Uterus (tissue), 4 donors: ENCODE data around the gene CD5L. TPM values are rescaled to one million over a fixed set of nuclear protein-coding genes. Genes with fewer than 3 reads are reported as not detected.

Experiments
- DNase-seq, 2 donors: peaks; one replicate each; pipeline ENCODE4 v3.0.0-alpha.2; 2019 to 2020
- H3K27ac ChIP-seq, 2 donors: fragments of 200-600 bp; sonication (generic); 1 replicate in 1 of 2; 2 replicates in 1 of 2; pipeline ENCODE4 v1.5.1; 2016 to 2018
- H3K27me3 ChIP-seq, 2 donors: fragments of 200-600 bp; sonication (generic); one replicate each; pipeline ENCODE4 v1.5.1; 2018 to 2019; ENCODE audit warnings: control low read depth in 1 of 2
- H3K36me3 ChIP-seq, 2 donors: fragments of 200-600 bp; sonication (generic); one replicate each; pipeline ENCODE4 v1.5.1; 2019; ENCODE audit warnings: control low read depth in 1 of 2
- H3K4me1 ChIP-seq, 2 donors: fragments of 200-600 bp; sonication (generic); one replicate each; pipeline ENCODE4 v1.5.1; 2018 to 2019; ENCODE audit warnings: control low read depth in 1 of 2
- H3K4me3 ChIP-seq, 2 donors: fragments of 200-600 bp; sonication (generic); 1 replicate in 1 of 2; 2 replicates in 1 of 2; pipeline ENCODE4 v1.5.1; 2018 to 2019; ENCODE audit warnings: mild to moderate bottlenecking in 1 of 2
- H3K9me3 ChIP-seq, 2 donors: fragments of 200-600 bp; sonication (generic); one replicate each; pipeline ENCODE4 v1.5.1; 2019; ENCODE audit warnings: control low read depth in 1 of 2
- CTCF ChIP-seq, 4 experiments: fragments of 200-600 bp in 2 of 4; fragments of 450-650 bp in 2 of 4; sonication (generic) in 2 of 4; IDR thresholded peaks; one replicate each; pipeline ENCODE4 v1.5.1; 2016 to 2019; ENCODE audit warnings: antibody characterized with exemption in 4 of 4, mild to moderate bottlenecking in 2 of 4, moderate library complexity in 1 of 4
- POLR2A ChIP-seq, 2 donors: fragments of 450-650 bp; IDR thresholded peaks; one replicate each; pipeline ENCODE4 v1.6.1; 2016; ENCODE audit warnings: antibody characterized with exemption in 2 of 2, mild to moderate bottlenecking in 1 of 2, moderate library complexity in 1 of 2
- intact Hi-C: fragments of 100-400 bp; cut with DNase I; formaldehyde crosslinking; loops from one replicate; pipeline ENCODE4 v1.15.1; 2023; ENCODE audit warnings: low total_unique reads
- total RNA-seq, 4 donors: library from RNA; depleted of rRNA in 3 of 4; stranded (reverse); fragments of >200 nt in 3 of 4; gene quantifications; one replicate each; pipeline versions ENCODE4 v1.1.0 to v1.2.4, GENCODE V29; 2014 to 2023
- donor health status: DM: yes; HTN: yes; CAD: no.

Gene CD5L
- total RNA-seq, result not detected

- H3K4me3 ChIP-seq, result no peak within 1 kb of the TSS
These were observed at the start of gene CD5L for GRCh38 chr1:157841708-157842107. Gene CD5L, minus strand, starts transcription at chr1:157841808. Its CDS starts 107 bp downstream, at chr1:157841701.

GRCh38 chr1:157882580-157882979, 41.0 kb upstream of the CD5L start:
- TF ChIP-seq POLR2A (IDR thresholded peaks at IDR 0.05), result no peak
- no peak for TF ChIP-seq CTCF (IDR thresholded peaks at IDR 0.05)
- Histone ChIP-seq H3K27me3 (no peaks in the 10 kb centered on the region), H3K36me3 (no peaks in the 10 kb centered on the region), H3K4me3 (no peak overlapping the region), H3K9me3 (no peaks in the 10 kb centered on the region), H3K4me1 (no peaks in the 10 kb centered on the region), H3K27ac (no peak overlapping the region)
- intact Hi-C loops, result no loop called here
- DNase-seq, result no peak

More at GRCh38 chr1:157841708-157842107, at the start of gene CD5L:
- no peak for DNase-seq
- no peak for TF ChIP-seq CTCF (IDR thresholded peaks at IDR 0.05)
- no peak for TF ChIP-seq POLR2A (IDR thresholded peaks at IDR 0.05)
- Histone ChIP-seq H3K27ac (no peak within 1 kb of the TSS), H3K4me1 (no peaks in the 10 kb centered on the region), H3K27me3 (no peaks in the 10 kb centered on the region), H3K36me3 (no peaks in the 10 kb centered on the region), H3K9me3 (no peaks in the 10 kb centered on the region)
- intact Hi-C loops, result no loop called here

- no peak for DNase-seq
- Histone ChIP-seq H3K9me3 (no peaks in the 10 kb centered on the region), H3K4me1 (no peaks in the 10 kb centered on the region), H3K27ac (no peak overlapping the region), H3K36me3 (no peaks in the 10 kb centered on the region), H3K4me3 (no peak overlapping the region), H3K27me3 (no peaks in the 10 kb centered on the region)
- intact Hi-C loops, result no loop called here
- TF ChIP-seq CTCF (IDR thresholded peaks at IDR 0.05) (no peak), POLR2A (IDR thresholded peaks at IDR 0.05) (no peak)
These were observed 39.0 kb upstream of the CD5L start for GRCh38 chr1:157880621-157881020.

- no peaks in the 10 kb centered on the region for H3K4me1 ChIP-seq
- no peaks in the 10 kb centered on the region for H3K9me3 ChIP-seq
- no peak overlapping the region for H3K4me3 ChIP-seq
- no peaks in the 10 kb centered on the region for H3K27me3 ChIP-seq
- no peak for DNase-seq
- no peak overlapping the region for H3K27ac ChIP-seq
- intact Hi-C loops, result no loop called here
- no peak for TF ChIP-seq POLR2A (IDR thresholded peaks at IDR 0.05)
- TF ChIP-seq CTCF (IDR thresholded peaks at IDR 0.05), result no peak
- no peaks in the 10 kb centered on the region for H3K36me3 ChIP-seq
These were observed 36.5 kb upstream of the CD5L start for GRCh38 chr1:157878059-157878458.

GRCh38 chr1:157870490-157870889, 28.9 kb upstream of the CD5L start:
- DNase-seq, result no peak
- no peak for TF ChIP-seq POLR2A (IDR thresholded peaks at IDR 0.05)
- Histone ChIP-seq H3K27me3 (no peaks in the 10 kb centered on the region), H3K9me3 (no peaks in the 10 kb centered on the region), H3K4me1 (no peaks in the 10 kb centered on the region), H3K36me3 (no peaks in the 10 kb centered on the region), H3K4me3 (no peak overlapping the region), H3K27ac (no peak overlapping the region)
- intact Hi-C loops, result no loop called here

- H3K27me3 ChIP-seq, result no peaks in the 10 kb centered on the region
- H3K4me3 ChIP-seq, result no peak overlapping the region
- intact Hi-C loops, result no loop called here
- no peaks in the 10 kb centered on the region for H3K9me3 ChIP-seq
- no peaks in the 10 kb centered on the region for H3K4me1 ChIP-seq
- H3K27ac ChIP-seq, result no peak overlapping the region
- H3K36me3 ChIP-seq, result no peaks in the 10 kb centered on the region
- TF ChIP-seq POLR2A (IDR thresholded peaks at IDR 0.05) (no peak), CTCF (IDR thresholded peaks at IDR 0.05) (no peak)
- no peak for DNase-seq
These were observed 27.0 kb upstream of the CD5L start for GRCh38 chr1:157868654-157869053.
